GM19467 (cell line): ENCODE data around the gene C1QL4.
A peak's percentile ranks its signal among the peaks of the same experiment; 100 is the strongest.
"Not testable (repeated sequence)": the region's sequence is repeated elsewhere in the genome, so short reads cannot be mapped to it uniquely, and the experiment has no call there.

Source experiments
- ATAC-seq: cut with Tn5 transposase; IDR thresholded peaks from one replicate; pipeline ENCODE4 v1.9.1; 2021; ENCODE audit warnings: mild to moderate bottlenecking, moderate library complexity; ENCODE audit not compliant: unreplicated experiment

C1QL4 gene

DNA sequence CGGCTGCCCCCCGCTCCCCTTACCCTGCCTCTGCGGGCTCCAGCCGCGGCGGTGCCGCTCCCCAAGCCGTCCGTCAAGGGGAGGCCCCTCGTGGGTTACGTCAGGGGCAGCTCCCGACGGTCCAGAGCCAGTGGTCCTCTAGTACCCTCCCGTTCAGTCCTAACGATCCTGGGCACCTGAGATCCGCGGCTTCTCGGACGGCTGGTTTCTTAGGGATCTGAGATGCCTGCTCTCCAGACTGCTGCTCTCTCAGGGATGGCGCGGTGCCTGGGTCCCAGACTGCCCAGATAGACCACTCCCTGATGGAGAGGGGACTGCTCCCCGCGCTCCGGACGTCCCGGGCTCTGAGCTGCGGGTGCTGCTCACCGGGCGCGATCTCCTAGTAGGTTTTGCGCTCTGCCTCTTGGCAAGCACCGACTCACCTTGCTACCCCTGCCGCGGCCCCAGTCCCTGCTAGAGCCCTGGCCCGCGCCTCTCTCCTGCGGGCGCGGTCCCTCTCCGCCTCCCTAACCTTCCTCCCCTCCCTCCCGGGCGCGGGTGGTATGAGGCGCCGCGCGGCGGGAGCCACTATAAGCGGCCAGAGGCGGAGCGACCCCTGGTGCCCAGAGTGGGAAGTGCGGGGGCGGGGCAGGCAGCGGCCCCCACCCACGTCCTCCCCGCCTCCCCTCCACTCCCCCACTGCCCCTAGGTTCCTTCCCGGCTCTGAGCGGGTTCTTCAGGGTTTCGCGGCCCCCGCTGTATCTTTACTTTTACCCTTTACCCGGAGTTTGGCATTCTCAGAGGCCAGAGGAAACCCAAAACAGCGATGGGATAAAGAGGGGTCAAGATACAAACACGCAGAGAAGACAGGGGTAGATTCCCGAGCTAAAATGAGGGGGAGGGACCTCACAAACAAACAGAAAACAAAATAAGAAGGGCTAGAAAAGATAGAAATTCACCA, at the start of gene C1QL4:
TSS of gene C1QL4 (minus strand) at position 544 of the 940 bp plus-strand sequence. CDS start 711 bp downstream, outside the sequence.
- ATAC-seq, result peak; percentile 79

DNA sequence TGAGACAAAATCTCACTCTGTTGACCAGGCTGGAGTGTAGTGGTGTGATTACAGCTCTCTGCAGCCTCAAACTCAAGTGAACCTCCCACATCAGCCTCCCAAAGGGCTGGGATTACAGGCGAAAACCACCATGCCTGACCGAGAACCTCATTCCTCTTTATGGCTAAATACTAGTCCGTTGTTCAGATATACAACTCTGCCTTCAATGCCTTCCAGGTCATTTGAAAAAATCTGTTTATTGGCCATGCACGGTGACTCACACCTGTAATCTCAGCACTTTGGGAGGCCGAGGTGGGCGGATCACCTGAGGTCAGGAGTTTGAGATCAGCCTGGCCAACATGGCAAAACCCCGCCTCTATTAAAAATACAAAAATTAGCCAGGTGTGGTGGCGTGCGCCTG, 43.2 kb upstream of the C1QL4 start:
- not testable (repeated sequence) for ATAC-seq

DNA sequence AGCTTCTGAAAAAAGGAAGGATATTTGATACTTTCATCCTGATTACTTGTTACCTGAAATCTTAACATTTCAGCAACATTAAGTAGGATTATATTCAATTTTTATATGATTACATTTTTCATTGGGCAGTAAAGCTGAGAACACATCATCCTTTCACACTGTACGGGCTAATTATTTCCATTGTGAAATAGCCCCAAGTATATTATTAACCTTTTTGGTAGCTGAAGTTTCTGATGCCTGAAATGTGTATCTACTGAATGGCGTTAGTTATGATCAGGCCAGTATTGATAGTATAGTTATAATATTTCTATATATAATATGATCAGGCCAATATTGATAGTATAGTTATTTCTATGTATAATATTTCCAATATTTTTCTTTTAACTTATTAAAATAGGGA, 40.4 kb upstream of the C1QL4 start:
- no peak for ATAC-seq

DNA sequence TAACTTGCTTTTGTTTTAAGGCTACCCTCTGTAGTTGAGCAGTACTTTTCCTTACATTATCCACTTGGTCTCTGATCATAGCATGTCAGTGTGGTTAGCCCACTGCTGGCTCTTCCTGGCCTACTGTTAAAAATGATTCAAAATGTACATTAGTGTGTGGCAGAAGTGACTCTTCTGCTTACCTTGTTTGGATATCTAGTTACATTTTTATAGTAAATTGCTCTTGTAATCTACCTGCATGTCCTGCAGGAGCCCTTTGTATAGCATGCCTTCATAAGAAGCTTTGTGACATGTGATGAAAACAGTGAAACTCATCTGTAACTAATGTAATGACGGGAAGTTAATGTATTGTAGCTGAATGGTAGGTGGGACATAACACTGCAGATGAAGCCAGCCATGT, 38.4 kb upstream of the C1QL4 start:
- no peak for ATAC-seq

DNA sequence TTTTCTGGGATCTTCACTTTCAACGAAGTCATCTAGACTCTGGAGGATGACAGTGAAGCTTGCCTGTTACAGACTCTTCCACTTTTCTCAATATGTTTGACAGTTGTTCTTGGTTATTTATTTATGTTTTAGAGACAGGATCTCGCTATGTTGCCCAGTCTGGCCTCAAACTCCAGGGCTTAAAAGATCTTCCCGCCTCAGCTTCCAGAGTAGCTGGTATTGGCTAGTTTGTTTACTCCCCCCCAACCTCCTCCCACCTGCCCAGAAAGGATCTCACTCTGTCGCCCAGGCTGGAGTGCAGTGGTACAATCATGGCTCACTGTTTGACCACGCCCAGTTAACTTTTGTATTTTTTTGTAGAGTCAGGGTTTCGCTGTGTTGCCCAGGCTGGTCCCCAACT, 33.6 kb upstream of the C1QL4 start:
- ATAC-seq, result no peak

DNA sequence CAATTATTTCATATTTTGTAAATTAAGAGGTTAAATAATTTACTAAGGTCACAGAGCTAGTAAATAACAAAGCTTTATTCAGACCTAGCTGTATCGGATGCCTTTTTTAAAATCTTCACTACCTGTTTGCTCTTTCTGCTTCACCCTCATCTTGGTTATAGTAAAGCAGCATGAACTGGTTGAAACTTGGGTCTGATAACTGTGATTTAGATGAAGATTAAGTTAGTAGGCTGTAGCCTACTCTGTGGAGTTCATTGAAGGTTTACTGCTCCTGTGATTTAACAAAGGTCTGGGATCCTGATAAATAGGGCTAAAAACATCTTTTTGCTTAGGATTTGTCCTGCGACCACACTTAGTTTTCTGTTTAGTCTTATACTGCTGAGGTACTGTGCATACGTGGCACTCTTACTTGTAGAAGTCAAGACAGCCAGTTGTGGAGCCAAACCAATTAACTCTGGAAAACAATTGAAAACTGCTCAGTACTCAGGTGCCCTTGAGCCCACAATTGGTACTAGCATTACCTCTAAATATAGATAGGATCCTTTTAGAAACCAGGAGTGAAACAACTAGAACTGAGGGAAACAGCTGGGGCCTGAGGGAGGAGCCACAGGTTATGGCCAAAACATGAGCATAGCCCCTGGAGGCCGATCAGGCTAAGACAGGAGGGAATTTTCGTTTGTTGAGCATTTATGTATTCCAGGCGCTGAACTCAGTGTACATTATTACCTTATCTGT, 32.6 kb upstream of the C1QL4 start:
- ATAC-seq, result peak; percentile 33

DNA sequence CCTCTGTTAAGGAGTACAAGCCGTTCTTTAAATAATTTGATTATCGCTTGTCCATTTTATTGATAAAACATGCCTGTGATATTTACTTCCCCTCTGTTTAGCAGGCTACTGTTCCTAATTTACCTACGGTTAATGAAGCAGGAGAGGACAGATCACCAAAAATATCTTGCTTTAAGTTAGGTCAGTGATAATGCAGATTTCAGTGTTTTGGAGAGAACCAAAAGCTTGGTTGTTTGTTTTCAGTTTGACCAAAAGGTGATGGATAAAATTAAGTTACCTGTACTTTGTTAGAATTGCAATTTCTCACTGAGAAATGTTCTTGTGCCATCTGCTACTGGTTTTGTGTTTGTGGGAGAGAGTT, 31.2 kb upstream of the C1QL4 start:
- ATAC-seq, result no peak

DNA sequence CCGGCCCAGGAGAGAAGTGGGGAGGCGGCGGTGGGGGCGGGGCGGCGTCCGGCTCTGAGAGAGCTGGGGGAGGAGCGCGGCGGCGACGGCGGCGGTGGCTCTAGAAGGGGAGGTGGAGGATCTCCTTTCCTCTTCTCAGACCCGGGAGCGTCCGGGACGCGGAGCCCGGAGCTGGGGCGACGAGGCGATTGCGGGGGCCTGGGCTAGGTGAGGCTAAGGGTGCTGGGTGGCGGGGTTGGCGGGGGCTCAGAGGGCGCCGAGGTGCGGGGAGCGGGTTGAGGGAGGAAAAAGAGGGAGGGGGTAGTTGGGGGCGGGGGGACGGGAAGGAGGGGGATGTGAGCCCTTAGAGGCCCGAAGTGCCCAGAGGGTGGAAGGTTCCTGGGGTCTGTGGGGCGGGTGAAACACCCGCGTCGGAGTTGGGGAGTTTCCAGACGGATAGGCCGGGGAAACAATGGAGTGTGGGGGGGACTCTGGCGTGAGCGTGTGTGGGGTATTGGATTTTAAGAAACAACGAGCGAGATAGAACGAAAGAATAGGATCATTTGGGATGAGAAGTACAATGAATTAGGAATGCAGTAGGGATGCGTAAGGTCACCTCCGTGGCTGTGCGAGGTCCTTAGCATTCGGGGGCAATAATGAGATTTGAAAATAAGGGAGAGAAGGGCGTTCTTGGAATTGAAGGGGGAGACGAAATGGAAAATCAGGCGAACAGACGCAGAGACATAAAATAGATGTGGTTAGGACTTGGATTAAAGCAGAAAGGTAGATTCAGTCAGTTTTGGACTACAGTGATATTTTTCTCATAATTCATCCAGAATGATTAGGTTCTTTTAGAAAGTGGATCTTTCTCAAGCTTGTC, 30.6 kb upstream of the C1QL4 start, which contains the start of gene SPATS2:
TSS of gene SPATS2 (plus strand) at position 82 of the 859 bp plus-strand sequence. CDS start 93,551 bp downstream, outside the sequence.
- ATAC-seq, result peak; percentile 2

DNA sequence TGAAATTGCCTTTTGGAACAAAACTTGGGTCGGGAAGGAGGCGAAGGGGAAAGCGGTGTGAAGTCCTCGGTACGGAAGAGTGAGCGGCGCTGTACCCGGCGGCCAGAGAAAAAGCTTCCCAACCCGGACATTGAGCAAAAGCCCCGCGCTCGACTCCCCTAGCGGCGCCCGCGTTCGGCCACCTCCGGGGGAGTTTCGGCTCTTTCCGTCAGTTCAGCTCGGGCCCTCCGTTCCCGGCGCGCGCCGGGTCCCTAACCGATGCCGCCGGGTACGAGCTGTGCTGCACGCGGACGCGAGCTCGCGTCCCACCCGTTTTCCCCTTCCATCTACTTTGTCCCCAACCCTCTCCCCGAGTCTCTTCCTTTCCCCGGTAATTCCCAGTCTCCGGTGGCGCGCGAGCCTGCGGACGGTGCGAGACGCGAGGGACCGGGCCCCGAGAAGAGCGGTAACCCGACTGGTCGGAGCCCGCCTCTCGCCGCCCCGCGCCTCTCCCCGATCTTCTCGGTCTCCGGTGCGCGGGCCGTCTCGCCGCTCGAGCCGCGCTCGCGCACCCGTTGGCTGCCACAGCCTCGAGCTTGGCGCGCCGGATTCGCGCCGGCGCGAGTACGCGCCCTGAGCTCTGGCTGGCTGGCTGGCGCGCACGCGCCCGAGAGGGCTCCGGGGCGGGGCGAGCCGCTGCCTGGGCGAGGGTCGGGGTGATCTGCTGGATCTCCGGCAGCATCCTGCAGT, 29.8 kb upstream of the C1QL4 start:
- peak; percentile 62 for ATAC-seq

DNA sequence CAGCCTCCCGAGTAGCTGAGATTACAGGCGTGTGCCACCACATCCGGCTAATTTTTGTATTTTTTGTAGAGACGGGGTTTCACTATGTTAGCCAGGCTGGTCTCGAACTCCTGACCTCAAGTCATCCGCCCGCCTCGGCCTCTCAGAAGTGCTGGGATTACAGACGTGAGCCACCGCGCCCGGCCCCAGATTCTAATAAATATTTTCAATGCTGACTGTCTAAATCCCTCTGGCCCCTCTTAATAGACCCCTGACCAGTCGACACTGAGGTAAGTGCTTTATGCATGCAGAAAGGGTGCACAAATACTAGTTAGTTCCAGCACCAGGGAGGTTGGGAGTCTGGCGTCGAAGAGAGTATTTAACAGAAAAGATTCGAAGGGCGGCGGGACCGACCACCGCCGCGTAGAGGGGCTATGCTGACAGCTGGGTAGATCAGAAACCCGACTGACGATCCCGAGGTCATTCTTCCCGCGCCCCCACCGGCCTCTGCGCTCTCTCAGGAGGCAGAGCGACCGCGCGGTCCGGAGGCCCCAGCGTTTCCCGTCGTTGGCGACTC, 29.2 kb upstream of the C1QL4 start:
- peak; percentile 1 for ATAC-seq

DNA sequence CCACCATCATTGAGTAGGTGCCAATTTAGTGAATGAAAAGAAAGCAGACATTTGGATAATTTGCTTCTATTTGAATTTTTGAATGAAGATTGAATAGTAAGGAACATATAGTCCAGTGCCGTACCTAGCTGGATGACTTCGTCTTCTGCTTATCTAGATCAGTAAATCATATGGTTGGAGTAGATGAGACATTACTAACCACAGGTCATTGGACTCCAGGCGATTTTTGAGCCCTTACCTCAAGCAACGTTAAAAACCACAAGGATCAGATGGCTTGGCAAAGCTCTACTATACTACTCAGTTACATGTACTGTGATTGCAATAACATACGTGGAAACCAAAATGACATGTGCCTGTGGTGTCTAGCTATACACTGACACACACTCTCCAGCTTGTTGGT, 28.6 kb upstream of the C1QL4 start:
- no peak for ATAC-seq

DNA sequence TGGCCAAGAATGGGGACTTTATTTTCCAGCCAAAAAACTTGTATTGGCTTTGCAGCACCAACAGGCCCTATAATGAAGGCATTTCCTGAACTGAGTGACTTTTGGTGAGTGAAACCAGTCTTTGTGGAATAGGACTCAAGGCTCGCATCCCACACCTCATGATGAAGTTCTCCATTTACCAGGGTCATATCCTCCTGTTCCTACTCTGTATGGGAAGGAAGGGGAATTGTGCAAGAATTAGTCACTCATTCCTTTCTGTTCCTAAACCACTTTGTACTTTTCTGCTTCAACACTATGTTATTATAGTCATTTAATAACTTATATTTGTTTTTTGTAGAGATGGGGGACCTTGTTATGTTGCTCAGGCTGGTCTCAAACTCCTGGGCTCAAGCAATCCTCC, 28.0 kb upstream of the C1QL4 start:
- no peak for ATAC-seq

DNA sequence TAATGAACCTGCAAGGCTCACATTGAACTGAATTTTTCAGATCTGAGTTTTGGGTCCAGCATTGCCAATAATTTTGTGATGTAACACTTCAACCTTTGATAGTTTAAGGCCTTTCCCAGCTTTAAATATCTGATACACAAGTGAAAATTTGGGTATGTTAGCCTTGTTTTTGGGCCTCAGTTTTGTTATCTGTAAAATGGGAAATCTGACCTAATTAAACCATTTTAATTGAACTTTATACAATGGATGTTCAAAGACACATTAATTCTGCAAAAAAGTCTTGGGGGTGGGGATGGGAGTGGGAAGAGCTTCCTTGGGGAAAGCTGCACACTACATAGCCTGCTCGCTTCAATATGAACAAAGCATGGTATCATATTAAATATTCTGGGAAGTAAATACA, 25.1 kb upstream of the C1QL4 start:
- ATAC-seq, result no peak

DNA sequence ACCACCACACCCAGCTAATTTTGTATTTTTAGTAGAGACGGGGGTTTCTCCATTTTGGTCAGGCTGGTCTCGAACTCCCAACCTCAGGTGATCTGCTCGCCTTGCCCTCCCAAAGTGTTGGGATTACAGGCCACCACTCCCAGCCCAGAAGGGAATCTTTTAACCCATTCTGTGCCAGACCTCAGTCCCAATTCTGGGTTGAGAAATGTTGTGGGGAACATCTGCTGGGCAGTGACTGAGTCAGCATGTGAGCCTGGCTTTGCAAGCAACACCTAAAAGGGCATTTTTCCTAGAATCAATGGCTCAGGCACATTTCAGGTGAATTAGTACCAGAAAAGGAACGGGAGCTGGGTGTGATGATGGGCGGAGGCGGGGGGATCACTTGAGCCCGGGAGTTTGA, 22.7 kb upstream of the C1QL4 start:
- no peak for ATAC-seq

DNA sequence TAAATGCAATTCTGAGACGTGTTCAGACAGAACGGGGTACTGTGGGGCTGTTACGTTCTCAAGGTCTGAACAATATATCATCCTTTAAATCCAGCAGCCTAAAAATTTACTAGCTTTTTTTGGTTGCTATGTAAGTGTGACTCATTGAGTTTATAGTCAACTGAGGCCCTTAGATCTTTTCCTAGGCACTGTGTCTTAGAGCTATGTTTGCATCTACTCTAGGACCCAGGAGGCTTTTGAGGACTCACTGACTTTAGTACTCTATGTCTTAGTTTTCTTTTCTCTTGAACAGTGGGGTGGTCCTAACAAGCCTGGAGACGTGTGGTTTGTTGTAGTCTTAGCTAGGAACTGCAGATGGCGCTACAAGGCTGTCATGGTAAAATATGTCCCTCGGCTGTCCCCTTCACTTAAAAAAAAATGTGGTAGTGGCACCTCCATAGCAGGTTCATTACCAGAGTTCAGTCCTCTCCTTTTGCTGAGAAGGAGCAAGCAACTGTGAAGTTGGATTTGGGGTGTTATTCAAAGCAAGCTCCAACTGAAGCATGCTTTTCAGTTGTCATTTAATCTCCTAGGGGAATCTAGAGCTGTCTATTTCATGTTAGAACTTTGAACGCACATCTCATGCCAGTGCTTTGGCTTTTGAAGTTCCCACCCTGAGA, 21.6 kb upstream of the C1QL4 start:
- ATAC-seq, result no peak

DNA sequence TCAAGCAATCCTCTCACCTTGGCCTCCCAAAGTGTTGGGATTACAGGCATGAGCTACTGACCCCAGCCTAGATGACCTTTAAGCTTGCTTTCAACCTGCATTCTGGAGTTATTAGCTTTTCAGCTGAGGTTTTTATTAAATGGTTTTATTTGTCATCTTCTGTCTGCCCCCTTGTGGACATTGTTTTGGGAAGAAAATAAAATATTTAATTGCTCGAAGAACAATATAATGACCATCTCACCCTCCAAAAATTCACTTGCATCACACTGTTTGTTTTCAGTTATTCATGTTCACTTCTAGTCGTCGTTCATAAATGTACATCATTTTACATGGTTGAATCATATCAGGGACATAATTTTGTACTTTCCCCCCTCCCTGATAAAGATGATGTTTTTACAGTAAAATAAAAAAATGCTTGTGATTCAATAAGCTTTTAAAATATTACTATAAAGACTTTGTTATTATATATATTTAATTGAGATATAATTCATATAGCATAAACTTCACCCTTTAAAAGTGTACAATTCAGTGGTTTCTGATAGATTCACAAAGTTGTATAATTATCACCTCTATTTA, 20.2 kb upstream of the C1QL4 start:
- no peak for ATAC-seq

DNA sequence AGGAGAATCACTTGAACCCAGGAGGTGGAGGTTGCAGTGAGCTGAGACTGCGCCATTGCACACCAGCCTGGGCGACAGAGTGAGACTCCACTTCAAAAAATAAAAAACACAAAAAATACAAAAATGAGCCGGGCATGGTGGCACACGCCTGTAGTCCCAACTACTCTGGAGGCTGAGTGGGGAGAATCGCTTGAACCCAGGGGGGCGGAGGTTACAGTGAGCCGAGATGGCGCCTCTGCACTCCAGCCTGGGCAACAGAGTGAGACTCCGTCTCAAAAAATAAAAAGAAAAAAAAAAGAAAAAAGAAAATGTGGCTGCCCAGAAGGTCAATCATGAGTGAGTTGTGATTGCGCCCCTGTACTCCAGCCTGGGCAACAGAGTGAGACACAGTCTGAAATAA, 18.9 kb upstream of the C1QL4 start:
- no peak for ATAC-seq

DNA sequence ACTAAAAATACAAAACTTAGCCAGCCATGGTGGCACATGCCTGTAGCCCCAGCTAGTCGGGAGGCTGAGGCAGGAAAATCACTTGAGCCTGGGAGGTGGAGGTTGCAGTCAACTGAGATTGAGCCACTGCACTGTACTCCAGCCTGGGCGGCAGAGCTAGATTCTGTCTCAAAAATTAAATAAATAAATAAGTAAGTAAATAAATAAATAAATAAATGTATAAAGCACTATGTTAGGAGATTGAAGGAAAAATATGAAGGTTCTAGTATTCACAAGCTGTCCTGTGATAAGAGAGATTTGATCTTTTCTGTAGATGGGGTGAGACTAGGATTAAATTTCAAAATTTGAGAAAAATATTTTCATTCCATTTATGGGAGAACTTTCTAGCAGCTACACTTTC, 15.4 kb upstream of the C1QL4 start:
- no peak for ATAC-seq

DNA sequence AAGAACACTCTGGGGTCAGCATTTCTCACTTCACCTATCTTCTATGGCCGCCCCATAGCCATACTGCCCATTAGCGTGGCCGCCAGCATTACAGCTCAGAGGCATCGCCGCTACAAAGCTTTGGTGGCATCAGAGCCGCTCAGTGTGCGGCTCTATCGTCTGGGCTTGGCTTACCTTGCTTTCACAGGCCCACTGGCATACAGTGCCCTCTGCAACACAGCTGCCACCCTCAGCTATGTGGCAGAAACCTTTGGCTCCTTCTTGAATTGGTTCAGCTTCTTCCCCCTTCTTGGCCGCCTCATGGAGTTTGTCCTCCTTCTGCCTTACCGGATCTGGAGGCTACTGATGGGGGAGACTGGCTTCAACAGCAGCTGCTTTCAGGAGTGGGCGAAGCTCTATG, 12.3 kb upstream of the C1QL4 start:
- no peak for ATAC-seq
